Measurements from ENCODE around the gene CACNA1C.

CACNA1C gene

DNA sequence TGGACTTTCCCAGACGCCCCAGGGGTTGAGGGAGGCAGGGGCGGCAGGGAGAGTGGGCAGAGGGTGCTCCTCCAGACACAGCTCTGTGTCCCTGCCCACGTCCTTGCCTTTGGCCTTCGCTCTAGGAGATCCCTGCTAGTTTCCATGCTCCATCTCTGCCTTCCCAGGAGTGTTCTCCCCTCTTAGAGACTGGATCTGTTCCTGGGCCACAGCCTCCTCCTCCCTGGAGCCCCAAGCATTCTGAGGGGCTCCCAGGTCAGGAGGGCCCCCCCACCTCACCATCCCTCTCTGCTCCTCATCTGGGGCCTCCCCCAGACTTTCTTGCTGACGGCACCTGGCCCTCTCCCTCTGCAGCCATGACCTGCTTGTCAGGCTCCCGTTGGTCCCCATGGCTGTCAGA lies 526.0 kb downstream of the CACNA1C start:
- DNase-seq = no peak

DNA sequence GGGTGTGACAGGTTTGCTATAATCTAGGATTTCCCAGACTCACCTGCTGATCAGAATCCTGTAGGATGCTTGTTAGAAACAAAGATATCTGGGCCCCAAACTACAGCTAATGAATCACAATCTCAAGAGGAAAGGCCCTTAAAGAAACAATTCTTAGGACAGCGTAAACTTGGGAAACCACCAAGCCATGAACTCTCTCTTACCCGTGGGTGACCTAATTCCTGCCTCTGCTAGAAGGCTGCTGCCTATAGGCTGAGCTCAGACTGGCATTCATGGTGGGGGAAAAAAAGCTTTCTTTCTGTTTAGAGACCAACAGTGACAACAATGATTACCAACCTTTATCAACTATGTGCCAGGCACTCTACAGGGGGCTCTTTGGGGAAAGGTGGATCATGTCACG lies 528.0 kb downstream of the CACNA1C start:
- no peak for DNase-seq

DNA sequence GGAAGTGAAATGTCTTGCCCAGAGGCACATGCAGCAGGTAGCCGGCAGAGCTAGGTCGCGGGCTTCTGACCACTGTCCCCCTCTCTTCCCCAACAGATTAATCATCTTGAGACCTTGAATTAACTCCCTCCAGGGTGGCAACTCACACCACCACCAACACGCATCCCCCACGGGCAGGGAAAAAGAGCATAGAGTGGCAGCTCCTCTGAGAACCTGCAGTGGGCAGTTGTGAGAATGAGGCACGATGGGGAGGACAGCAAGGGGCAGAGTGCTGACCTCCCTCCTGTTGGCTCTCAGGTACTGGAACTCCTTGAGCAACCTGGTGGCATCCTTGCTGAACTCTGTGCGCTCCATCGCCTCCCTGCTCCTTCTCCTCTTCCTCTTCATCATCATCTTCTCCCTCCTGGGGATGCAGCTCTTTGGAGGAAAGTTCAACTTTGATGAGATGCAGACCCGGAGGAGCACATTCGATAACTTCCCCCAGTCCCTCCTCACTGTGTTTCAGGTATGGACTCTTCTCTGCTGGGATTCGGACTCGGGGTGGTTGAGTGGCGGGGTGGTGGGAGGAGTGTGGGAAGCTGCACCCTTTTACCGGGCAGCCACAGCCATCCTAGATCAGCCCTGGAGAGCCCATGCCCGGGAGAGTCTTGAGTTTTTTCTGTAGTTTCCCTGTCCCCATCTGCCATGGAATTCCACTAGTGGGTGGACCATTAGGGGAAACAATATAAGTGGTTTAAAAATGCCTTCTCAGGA lies 528.7 kb downstream of the CACNA1C start:
- no peak for DNase-seq

DNA sequence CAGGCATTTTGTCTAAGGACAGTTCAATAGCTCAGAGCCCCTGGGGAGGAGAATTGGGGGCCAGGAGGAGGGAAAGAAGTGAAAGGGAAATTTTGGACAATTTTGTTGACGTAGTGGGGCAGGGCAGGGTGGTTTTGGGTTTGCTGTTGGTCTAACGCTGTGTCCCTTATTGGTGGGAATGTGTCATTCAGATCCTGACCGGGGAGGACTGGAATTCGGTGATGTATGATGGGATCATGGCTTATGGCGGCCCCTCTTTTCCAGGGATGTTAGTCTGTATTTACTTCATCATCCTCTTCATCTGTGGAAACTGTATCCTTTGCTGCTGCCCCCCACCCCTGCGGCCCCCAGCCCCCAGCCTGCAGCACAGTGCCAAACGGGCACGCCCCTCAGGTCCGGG lies 529.8 kb downstream of the CACNA1C start:
- no peak for DNase-seq

DNA sequence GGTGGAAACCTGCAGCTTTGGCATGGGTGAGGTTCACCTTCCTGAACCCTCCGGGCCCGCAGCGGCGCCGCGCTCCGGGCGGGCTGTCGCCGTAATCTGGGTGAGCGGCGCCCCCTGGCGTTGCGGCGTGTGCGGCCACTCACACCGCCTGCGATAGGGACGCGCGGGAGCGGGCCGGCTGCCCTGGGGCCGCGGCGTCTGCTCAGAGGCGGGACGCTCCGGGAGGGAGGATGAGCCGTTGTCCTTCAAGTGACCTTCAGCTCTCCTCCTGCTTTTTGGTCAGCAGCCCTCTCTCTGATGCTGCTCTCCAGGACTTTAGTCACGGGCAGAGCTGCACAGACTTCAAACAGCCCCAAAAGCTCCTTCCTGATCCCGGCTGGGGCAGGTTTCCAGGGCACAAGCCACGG lies 530.3 kb downstream of the CACNA1C start:
- DNase-seq = peak; percentile 65 to 73

DNA sequence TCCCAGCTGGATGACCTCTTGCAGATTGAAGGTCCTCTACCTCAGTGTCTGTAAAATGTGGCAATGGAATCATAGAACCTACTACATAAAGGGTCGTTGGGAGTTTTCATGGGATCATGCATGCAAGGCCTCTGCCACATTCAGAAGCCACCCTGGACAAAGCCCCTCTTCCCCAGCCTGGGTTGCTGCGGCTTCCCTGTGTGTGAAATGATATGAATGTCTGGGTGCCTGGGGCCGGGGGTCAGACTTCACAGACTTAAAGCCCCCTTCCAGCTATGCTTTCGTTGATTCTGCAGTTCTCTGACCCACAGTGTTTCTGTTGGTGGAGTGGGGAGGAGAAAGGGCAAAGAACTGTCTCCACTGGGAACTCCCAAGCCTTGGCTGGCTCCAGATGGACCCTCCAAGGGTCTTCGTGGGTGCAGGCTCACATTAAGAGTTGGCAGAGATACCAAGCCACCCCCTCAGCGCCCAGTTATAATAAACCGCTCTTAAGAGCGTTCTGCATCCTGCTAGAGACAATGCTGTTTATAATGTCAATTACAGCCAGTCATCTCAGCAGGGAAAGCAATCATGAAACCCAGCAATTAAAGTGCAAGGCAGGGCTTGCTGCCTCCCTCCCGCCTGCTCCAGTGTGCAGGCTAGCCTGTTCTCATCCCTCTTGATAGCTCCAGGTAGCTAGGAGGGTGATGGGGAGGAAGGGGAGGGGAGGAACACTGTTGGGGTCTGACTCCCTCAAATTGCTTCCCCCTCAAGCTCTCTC lies 531.0 kb downstream of the CACNA1C start:
- no peak for DNase-seq

DNA sequence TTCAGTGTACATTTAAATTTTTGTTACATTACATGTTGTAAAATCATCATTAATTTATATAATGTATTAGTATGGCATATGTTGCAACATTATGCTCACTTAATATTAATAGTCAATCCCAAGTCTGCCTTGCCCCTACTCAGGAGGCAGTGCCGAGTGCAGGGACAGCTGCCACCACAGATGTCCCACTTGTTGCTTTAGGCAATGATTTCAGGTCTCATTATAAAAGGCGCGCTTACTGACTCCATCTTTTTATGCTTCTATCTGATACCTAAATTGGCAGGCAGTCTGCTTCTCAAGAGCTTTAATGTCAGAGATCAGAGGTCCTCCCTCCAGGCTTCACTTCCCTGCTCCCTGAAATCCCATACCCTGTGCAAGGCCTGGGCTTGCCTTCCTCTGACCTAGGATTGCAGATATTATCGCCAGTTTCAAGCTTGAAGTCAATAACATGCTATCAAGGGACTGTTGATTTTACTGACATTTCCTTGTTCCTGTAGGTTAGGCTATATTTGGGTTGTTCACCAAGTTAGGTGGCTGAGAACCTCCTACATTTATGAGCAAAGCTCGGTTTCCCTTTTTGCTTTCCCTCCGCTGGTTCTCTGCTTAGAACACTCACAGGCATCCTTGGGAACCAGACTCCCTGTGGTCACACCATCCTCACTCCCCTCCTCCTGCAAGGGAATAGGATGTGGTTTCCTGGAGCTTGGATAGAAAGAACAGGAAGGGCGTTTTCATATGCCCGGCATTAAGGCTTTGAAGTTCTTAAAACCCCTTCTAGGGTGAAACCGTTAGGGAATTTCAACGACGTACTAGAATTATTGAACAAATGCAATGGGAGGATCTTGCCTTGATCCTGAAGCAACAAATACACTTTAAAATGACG lies 533.6 kb downstream of the CACNA1C start:
- no peak for DNase-seq

DNA sequence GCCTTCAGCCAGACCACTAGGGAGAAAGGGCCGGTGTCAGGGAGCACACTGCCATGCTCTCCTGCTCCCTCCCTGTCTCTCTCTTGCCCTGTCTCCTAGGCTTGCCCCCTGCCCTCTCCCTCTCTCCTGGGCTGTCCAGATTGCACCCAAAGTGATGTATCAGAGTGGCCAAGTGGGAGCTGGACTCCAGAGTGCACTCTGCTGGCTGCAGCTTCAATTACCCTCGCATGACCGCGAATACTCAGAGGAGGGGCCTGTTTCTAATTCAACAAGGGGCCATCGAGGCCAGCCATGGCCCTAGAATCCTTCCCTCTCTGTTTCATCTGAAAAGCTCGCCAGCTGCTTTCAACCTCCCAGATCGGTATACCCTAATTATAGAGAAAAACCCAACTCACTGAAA lies 535.6 kb downstream of the CACNA1C start:
- DNase-seq = no peak

DNA sequence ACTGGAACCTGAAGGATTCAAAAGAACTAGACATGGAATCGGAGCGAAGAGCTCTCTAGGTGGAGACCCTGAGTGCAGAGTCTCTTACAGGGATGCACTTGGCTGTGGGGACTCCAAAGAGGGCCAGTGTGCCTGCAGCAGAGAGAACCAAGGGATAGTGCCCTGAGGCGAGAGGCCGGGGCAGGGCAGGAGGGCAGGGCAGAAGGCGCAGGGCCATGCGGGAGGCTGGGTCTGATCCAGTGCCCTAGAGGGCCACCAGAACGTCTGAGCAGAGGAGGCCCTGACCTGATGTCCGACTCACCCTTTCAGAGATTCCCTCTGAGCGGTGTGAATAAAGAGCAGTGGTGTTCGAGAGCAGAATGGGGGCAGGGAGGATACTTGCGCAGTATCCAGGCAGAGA lies 536.6 kb downstream of the CACNA1C start:
- DNase-seq = no peak

DNA sequence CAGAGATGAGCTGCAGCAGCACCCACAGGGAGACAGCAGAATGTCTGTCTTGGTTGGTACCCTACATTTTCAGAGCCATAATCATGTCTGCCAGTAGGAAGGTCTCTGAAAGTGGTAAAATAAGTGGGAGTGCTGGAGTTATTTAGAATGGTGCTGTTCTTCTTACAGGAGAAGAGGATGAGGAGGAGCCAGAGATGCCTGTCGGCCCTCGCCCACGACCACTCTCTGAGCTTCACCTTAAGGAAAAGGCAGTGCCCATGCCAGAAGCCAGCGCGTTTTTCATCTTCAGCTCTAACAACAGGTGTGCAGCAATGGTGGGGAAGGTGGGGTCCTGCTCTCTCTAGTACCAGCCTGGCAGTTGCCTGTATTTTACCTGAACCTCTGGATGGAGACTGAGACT lies 540.3 kb downstream of the CACNA1C start:
- no peak for DNase-seq

DNA sequence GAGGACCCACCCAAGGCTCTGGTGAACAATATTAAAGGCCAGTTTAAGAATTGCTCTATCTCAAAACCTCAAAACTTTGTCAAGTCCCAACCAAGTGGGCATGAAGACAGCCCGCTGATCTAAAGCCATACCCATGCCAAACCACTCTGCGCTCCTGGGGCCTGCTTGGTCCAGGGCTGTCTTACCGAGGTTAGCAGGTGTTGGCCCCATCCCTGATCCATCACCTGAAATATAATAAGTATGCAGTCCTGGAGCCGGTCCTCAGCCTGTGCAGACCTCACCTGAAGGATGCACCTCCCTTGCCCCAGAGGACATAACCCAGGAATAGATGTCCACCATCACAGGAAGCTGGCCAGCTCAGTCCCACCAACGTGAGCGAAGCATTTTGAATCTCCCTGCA lies 543.7 kb downstream of the CACNA1C start:
- no peak for DNase-seq

DNA sequence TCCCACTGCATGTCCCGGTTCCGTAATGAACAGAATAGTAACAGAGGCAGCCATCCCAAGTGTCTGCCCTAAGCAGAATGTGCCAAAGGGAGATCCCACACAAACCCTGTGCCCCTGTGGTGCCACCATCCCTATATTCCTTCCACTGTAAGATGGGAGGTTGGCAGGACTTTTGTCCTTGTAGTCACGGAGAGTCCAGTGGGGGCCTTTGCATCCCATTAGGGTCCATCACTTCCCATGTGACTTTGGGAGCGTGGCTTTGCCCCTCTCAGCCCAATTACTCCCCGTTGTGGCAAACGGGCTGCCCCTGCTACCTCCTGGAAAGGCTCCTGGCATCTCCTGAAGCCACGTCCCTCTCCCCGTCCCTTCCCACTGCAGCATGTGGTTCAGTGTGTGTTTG lies 552.5 kb downstream of the CACNA1C start:
- DNase-seq = no peak

DNA sequence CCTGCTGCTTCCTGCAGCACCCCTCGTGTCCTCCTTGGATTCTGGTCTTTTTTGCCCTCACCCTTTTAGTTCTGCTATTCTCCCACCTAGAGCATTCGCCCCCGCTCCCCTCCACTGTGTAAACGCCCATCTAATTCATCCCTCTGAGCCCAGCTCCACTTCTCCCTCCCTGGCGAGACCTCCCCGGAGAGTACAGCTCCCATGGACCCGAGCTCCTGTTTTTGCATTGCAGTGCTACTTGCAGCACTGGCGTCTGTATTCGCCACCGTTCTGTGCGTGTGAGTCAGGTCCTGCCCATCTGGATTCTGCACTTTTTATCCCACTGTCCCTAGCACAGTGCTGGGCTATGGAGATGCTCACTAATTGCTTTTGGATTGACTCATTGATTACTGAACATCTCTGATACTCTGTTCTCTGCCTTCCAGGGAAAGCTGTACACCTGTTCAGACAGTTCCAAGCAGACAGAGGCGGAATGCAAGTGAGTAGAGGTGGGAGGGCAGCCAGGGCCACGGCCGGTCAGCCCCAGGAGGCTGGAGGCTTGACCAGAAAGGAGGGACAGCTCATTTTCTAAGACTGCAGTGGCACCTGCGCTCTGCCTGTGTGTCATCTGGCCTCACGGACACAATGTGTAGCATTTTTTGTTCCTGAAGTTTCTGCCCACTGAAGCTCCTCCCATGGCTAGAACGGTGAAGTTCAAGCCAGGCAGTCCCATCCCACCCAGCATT lies 553.6 kb downstream of the CACNA1C start:
- no peak for DNase-seq

DNA sequence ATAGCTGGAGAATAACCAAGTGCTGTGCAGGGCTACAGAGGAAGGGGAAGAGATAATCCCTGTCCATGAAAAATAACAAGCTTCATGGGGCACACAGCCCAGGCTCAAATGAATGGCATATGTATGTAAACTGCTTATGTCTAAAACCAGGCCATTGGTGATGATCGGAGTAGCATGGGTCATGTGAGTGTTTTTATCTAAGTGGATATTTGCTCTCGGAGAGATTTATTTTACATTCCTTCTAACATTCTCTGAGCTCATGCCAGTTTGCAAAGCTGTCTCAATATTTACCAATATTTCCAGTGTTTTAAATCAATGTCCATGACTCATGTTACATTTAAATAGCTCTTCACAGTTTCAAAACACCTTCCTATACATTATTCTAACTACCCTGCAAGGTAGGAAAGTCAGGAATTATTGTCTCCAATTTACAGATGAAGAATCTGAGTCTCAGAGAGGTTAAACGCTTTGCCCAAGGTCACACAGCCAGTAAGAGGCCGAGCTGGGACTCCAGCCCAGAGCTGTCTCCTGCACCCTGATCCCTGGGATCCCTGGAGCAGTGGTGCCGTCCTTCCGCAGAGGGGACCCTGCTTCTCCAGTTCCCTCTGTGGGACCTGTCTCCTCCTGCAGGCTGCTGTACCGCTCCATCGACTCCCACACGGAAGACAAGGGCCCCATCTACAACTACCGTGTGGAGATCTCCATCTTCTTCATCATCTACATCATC lies 555.3 kb downstream of the CACNA1C start:
- no peak for DNase-seq

DNA sequence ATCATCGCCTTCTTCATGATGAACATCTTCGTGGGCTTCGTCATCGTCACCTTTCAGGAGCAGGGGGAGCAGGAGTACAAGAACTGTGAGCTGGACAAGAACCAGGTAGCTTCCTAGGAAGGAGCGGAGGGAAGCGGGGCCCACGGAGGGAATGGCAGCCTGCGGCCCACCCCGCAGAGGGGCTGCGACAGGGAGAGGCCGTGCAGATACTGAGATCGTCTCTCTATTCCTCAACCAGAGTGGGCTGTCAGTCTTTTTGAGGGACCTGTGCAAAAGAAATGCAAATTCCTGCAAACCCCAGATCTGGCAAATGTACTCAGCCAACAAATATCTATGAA lies 555.8 kb downstream of the CACNA1C start:
- DNase-seq = no peak

DNA sequence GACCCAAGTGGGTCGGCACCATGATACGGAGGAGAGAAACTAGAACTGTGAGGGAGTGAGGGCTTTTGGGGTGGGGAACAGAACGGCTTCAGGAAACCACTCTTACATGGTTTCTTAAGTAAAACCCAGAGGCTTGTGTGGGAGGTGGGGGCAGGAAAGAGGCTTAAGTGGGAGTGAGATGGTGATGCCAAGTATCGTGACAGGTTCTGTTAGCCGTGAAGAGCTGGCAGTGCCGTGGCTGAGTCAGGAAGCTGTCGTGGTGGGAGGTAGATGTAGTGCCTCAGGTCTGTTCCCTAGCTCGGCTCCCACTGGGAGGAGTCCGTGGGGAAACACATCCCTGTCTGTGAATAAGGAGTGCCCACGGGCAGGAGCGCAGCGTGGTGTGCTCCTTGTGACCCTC lies 556.2 kb downstream of the CACNA1C start:
- DNase-seq = no peak

DNA sequence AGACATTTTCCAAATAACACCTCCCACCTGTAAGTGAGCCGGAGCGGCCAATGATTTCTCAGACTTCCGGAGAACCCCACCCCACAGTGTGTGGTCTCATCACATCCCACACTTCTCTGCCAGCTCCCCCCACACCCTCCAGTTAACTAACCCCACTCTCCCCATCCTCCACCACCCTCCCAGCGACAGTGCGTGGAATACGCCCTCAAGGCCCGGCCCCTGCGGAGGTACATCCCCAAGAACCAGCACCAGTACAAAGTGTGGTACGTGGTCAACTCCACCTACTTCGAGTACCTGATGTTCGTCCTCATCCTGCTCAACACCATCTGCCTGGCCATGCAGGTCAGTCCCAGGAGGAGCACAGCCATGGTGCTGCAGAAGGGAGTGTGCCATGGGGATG lies 557.6 kb downstream of the CACNA1C start:
- DNase-seq = no peak

DNA sequence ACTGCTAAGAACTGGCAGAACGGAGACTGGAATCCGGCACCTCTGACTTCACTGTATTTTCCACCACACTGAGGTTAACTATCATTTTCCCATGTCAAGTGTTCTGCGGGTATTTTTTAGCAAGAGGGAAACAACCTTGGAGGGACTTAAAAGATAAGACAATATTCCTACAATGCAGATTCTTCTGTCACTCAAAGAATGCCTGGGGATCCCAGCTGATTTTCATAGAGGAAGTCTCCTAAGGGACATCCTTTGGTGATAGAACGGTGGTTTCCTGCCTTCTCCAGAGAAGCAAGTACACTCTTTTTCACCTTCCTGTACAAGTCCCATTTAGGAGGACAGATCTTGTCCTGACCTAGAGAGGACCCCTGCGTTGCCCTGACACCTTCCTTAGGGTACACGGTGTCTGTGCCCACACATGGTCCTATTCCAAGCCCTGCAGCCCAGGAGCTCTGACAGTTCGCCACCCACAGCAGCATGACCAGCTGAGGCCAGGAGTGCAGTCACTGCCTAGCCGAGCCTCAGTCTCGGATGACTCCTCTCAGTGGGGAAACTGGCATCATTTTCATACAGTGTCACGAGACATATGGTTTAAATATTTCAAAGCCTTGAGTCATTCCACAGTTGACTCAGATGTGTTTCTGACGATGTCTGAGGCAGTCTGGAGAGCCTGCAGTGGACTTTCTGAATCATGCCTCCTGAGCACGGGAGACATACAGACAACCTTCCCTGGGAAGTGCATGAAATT lies 560.7 kb downstream of the CACNA1C start:
- peak; percentile 33 to 47 for DNase-seq

DNA sequence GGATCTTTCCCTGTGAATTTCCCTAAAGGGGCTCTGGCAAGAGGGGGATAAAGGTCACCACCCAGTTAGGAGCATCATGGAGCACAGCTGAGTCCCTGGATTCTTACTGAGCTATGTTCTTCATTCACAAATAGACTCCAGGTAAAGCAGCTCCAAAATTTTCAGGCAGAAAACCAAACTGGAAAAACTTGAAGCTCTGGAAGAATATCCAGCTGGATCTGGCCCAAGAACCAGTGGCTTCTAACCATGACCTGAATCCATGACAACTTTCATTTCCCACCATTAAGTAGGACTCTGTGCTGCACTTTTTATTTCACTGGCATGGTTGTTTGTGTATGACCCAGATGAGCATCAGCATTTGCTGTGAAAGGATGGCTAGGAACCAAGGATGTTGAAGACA lies 561.6 kb downstream of the CACNA1C start:
- DNase-seq = no peak

DNA sequence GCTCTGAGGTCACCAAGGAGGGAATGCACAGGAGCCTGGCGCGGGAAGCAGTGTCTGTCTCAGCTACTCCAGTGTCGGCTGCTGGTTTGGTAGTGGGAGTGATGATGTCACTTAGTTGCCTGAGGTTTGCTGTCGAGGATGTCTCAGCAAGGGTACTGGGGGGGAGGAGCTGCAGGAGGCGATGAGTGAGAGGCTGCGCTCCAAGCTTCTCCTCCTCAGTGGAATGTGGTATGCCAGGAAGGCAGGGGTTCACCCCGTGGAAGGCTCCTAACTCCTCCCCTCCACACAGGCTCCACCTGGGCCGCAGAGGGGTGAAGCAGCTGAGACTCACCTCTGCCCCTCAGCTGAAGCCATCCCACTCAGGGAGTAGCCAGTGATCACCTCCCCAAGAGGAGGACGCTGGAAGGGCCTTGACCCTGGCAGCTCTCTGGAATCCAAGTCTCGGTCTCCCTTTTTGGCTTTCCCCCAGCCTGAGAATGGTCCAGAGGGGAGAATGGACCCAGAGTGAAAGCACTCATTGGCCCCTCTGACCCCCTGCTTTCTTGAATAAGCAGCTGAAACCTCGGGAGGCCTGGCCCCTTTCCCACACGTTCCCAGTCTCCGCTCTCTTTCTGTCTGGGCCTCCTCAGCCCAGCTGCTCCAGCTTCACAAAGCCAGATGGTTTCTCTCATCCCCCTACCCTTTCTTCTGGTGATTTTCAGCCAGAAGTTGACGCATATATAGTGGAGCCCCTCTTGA lies 563.0 kb downstream of the CACNA1C start:
- DNase-seq = no peak

DNA sequence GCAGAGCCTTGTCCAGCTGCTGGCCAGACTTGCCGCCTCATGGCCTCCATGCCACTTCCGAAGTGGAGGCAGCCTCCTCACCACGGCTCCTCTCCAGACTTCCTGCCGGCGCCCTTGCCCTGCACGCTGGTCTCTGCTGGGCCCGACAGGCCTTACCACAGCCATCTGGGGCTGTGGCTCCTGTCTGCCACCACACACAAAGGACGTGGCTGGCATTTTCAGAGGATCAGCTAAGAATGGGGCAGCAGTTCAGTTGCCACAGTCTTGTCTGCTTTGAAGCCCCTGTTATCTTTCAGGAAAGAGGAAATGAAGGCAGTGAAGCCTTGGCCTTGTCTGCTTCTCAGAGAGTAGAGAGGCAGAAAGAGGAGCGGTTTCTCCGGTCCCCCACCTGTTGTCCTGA lies 564.0 kb downstream of the CACNA1C start:
- DNase-seq = no peak

All from stimulated activated CD4-positive, alpha-beta T cell treated with anti-CD3 and anti-CD28 coated beads, Interleukin-2, amount 100 ng/mL, for 48 hours (primary cell).